CD4-positive, alpha-beta T cell (primary cell): Measurements from ENCODE around the gene HSPB6. TPM values are rescaled to one million over a fixed set of nuclear protein-coding genes. Genes with fewer than 3 reads are reported as not detected.
"Not testable (repeated sequence)": the region's sequence is repeated elsewhere in the genome, so short reads cannot be mapped to it uniquely, and the experiment has no call there.

ENCODE experiments used
- ATAC-seq: fragments of 200-7000 bp; cut with Tn5 transposase; one replicate; pipeline ENCODE4 v1.10.0; 2022; ENCODE audit warnings: mild to moderate bottlenecking; ENCODE audit not compliant: poor library complexity
- CTCF ChIA-PET: fragments of 350-600 bp; sonication (Branson Sonifier 250); formaldehyde crosslinking; loops from one replicate; lab custom pipeline; 2021; ENCODE audit warnings: antibody characterized with exemption, inconsistent platforms; lab: Charles Lee
- POLR2A ChIA-PET: fragments of 350-600 bp; sonication (Branson Sonifier 250); formaldehyde crosslinking; loops from one replicate; lab custom pipeline; 2021; ENCODE audit warnings: antibody characterized with exemption, inconsistent platforms; lab: Charles Lee
- DNase-seq, 14 experiments: peaks; one replicate each; pipeline ENCODE4 v3.0.0-alpha.2; 2013 to 2020; ENCODE audit warnings: mixed read lengths in 2 of 14
- H3K27ac ChIP-seq, 2 donors: one replicate each; pipeline versions ENCODE4 v1.5.1 to v1.7.0; 2013; ENCODE audit warnings: low read length in 2 of 2, low read depth in 1 of 2, mild to moderate bottlenecking in 1 of 2
- H3K27me3 ChIP-seq, 2 experiments: 1 replicate in 1 of 2; 2 replicates in 1 of 2; pipeline versions ENCODE4 v1.6.1 to v1.7.0; 2013; ENCODE audit warnings: low read length in 2 of 2, control low read depth in 1 of 2, mild to moderate bottlenecking in 1 of 2, moderate library complexity in 1 of 2; ENCODE audit not compliant: insufficient read depth in 2 of 2, control insufficient read depth in 1 of 2
- H3K36me3 ChIP-seq: one replicate; pipeline ENCODE4 v1.6.1; 2013; ENCODE audit warnings: low read length, control low read depth; ENCODE audit not compliant: insufficient read depth
- H3K4me1 ChIP-seq: one replicate; pipeline ENCODE4 v1.6.1; 2013; ENCODE audit warnings: low read length, control low read depth; ENCODE audit not compliant: insufficient read depth
- H3K4me3 ChIP-seq: one replicate; pipeline ENCODE4 v1.5.1; 2013; ENCODE audit warnings: mild to moderate bottlenecking, low read length, moderate library complexity
- H3K9me3 ChIP-seq, 2 experiments: 1 replicate in 1 of 2; 2 replicates in 1 of 2; pipeline versions ENCODE4 v1.6.1 to v1.7.0; 2013; ENCODE audit warnings: low read length in 2 of 2, mild to moderate bottlenecking in 2 of 2, control low read depth in 1 of 2, moderate library complexity in 1 of 2; ENCODE audit not compliant: control insufficient read depth in 1 of 2, insufficient read depth in 1 of 2
- H3K27ac Mint-ChIP-seq: one replicate; pipeline ENCODE4 v1.8.0; 2020; ENCODE audit warnings: mixed read lengths
- H3K27me3 Mint-ChIP-seq: one replicate; pipeline ENCODE4 v1.8.0; 2021; ENCODE audit warnings: mixed read lengths
- H3K36me3 Mint-ChIP-seq: one replicate; pipeline ENCODE4 v1.8.0; 2021; ENCODE audit warnings: low read depth, mixed read lengths
- H3K4me1 Mint-ChIP-seq: one replicate; pipeline ENCODE4 v1.8.0; 2021; ENCODE audit warnings: low read depth, mixed read lengths
- H3K4me3 Mint-ChIP-seq: one replicate; pipeline ENCODE4 v1.8.0; 2020; ENCODE audit warnings: mild to moderate bottlenecking, mixed read lengths
- H3K9me3 Mint-ChIP-seq: one replicate; pipeline ENCODE4 v1.8.0; 2020; ENCODE audit warnings: mixed read lengths
- intact Hi-C, 2 experiments: fragments of 100-400 bp; cut with DNase I in 1 of 2; cut with micrococcal nuclease in 1 of 2; formaldehyde crosslinking; loops; one replicate each; pipeline versions ENCODE4 v1.15.1 to v1.9.0; 2023 to 2025; cut with DNase I, micrococcal nuclease
- total RNA-seq, 174 experiments: library from RNA in 2 of 174; stranded (reverse) in 2 of 174; gene quantifications; one replicate each; pipeline ENCODE4 v1.2.3 and lab custom pipeline; 2021 to 2026
- TF ChIP-seq, protein P1 (sequence below): fragments of 200-600 bp; IDR thresholded peaks from one replicate; pipeline ENCODE4 v1.8.0; 2022; ENCODE audit warnings: antibody characterized with exemption, mild to moderate bottlenecking

HSPB6 gene
- total RNA-seq, 2 experiments from 2014 or later, result not detected

DNA sequence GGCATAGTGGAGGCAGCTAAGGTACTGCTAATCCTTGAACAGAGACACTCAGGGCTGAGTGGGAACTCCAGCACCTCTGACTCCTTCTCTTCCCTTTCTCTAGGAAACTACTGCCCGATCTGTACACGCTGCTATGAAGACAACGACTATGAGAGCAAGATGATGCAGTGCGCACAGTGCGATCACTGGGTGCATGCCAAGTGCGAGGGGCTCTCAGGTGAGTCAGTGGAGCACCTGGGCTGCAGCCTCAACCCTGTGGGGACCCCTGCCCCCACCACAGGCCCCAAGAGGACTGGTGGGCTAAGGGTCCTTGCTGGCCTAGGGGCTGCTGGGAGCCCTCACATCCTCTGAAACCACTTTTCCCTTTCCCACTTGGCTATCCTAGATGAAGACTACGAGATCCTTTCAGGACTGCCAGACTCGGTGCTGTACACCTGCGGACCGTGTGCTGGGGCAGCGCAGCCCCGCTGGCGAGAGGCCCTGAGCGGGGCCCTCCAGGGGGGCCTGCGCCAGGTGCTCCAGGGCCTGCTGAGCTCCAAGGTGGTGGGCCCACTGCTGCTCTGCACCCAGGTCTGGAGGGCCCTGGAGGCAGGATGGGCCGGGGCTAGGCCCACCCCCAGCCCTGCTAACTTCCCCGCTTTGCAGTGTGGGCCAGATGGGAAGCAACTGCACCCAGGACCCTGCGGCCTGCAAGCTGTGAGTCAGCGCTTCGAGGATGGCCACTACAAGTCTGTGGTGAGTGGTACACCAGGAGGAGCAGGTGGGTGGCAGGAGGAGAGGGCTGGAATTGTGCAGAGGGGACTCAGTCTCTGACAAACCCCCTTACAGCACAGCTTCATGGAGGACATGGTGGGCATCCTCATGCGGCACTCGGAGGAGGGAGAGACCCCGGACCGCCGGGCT lies 29.5 kb downstream of the HSPB6 start:
- no peaks in the 10 kb centered on the region for H3K9me3 ChIP-seq
- no peaks in the 10 kb centered on the region for H3K4me1 ChIP-seq
- H3K27me3 Mint-ChIP-seq, result no peaks in the 10 kb centered on the region
- H3K9me3 Mint-ChIP-seq, result no peaks in the 10 kb centered on the region
- TF ChIP-seq, protein P1, sequence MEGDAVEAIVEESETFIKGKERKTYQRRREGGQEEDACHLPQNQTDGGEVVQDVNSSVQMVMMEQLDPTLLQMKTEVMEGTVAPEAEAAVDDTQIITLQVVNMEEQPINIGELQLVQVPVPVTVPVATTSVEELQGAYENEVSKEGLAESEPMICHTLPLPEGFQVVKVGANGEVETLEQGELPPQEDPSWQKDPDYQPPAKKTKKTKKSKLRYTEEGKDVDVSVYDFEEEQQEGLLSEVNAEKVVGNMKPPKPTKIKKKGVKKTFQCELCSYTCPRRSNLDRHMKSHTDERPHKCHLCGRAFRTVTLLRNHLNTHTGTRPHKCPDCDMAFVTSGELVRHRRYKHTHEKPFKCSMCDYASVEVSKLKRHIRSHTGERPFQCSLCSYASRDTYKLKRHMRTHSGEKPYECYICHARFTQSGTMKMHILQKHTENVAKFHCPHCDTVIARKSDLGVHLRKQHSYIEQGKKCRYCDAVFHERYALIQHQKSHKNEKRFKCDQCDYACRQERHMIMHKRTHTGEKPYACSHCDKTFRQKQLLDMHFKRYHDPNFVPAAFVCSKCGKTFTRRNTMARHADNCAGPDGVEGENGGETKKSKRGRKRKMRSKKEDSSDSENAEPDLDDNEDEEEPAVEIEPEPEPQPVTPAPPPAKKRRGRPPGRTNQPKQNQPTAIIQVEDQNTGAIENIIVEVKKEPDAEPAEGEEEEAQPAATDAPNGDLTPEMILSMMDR, result no peak
- intact Hi-C loops, result no loop called here
- ATAC-seq, result no peak
- no peak overlapping the region for H3K27ac Mint-ChIP-seq
- ChIA-PET CTCF (no interaction called here), POLR2A (interaction anchor here (0.6 to 1.2 kb wide), 2 partner anchors 9 to 13 kb away, joined by 3 to 5 read pairs; no protein-coding TSS in a partner anchor)
- peaks cover 100% of the 10 kb centered on the region for H3K36me3 ChIP-seq
- peaks cover 92% of the 10 kb centered on the region for H3K36me3 Mint-ChIP-seq
- H3K27ac ChIP-seq, result no peak overlapping the region
- H3K4me1 Mint-ChIP-seq, result no peaks in the 10 kb centered on the region
- H3K4me3 Mint-ChIP-seq, result no peak overlapping the region
- H3K27me3 ChIP-seq, result no peaks in the 10 kb centered on the region
- DNase-seq, result no peak
- no peak overlapping the region for H3K4me3 ChIP-seq

DNA sequence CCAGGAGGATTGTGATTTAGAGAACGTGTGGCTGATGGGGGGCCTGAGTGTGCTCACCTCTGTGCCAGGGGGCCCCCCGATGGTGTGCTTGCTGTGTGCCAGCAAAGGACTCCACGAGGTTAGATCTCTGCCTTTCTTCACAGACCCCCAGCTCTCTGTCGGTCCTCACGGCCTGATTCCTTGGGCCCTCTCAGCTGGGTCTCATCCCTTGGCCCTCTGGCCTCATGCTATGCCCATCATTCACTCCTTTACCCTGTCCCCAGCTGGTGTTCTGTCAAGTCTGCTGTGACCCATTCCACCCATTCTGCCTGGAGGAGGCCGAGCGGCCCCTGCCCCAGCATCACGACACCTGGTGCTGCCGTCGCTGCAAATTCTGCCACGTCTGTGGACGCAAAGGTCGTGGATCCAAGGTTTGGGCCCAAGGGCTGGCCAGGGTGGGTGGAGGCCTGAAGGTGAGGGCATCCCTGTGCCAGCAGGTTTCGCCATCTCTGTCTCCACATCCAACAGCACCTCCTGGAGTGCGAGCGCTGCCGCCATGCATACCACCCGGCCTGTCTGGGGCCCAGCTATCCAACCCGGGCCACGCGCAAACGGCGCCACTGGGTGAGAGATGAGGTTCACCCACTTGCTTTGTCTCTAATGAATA lies 31.5 kb downstream of the HSPB6 start:
- Mint-ChIP-seq H3K27me3 (no peaks in the 10 kb centered on the region), H3K4me1 (peaks cover 6% of the 10 kb centered on the region), H3K27ac (no peak overlapping the region), H3K4me3 (no peak overlapping the region), H3K36me3 (peaks cover 95% of the 10 kb centered on the region), H3K9me3 (no peaks in the 10 kb centered on the region)
- POLR2A ChIA-PET, result no interaction called here
- no peak overlapping the region for H3K27ac ChIP-seq
- H3K9me3 ChIP-seq, result no peaks in the 10 kb centered on the region
- intact Hi-C loops, result no loop called here
- H3K4me3 ChIP-seq, result no peak overlapping the region
- H3K36me3 ChIP-seq, result peaks cover 96% of the 10 kb centered on the region
- TF ChIP-seq, protein P1, result no peak
- no peaks in the 10 kb centered on the region for H3K4me1 ChIP-seq
- H3K27me3 ChIP-seq, result no peaks in the 10 kb centered on the region
- CTCF ChIA-PET, result no interaction called here
- DNase-seq, result no peak
- ATAC-seq, result no peak

DNA sequence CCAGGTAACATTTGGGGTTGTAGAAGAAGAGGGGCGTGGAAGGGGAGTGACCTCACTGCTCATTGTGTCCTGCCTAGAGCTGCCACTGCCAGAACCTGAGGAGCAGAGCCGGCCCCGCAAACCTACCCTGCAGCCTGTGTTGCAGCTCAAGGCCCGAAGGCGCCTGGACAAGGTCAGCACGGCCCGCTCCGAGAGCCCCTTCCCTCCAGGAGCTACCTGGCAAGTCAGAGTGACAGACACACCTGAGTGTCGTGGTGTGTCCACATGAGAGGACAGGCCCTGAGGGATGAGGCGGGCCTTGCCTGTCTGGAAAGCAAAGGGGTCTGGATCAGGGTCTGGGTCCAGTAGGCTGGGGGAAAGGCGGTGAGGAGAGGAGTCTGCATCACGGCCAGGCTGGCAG lies 32.3 kb downstream of the HSPB6 start:
- Mint-ChIP-seq H3K4me3 (no peak overlapping the region), H3K27me3 (no peaks in the 10 kb centered on the region), H3K36me3 (peaks cover 90% of the 10 kb centered on the region), H3K9me3 (no peaks in the 10 kb centered on the region), H3K4me1 (peaks cover 11% of the 10 kb centered on the region), H3K27ac (no peak overlapping the region)
- no peaks in the 10 kb centered on the region for H3K27me3 ChIP-seq
- intact Hi-C loops, result no loop called here
- ChIA-PET POLR2A (no interaction called here), CTCF (no interaction called here)
- no peak for ATAC-seq
- no peak overlapping the region for H3K4me3 ChIP-seq
- peaks cover 96% of the 10 kb centered on the region for H3K36me3 ChIP-seq
- TF ChIP-seq, protein P1, result no peak
- peaks cover 5% of the 10 kb centered on the region for H3K4me1 ChIP-seq
- H3K27ac ChIP-seq, result no peak overlapping the region
- DNase-seq, result no peak
- H3K9me3 ChIP-seq, result no peaks in the 10 kb centered on the region

DNA sequence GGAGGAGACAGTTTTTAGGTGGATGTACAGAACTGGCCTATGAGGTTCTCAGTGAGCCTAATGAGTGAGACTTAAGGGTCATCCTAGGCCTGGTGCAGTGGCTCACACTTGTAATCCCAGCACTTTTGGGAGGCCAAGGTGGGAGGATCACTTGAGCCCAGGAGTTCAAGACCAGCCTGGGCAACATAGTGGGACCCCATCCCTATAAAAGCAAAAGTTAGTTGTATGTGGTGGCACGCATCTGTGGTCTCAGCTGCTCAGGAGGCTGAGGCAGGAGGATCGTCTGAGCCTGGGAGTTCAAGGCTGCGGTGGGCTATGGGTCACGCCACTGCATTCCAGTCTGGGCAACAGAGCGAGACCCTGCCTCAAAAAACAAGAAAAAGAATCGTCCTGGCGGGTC lies 32.7 kb downstream of the HSPB6 start:
- H3K27me3 Mint-ChIP-seq, H3K9me3 Mint-ChIP-seq, CTCF ChIA-PET, H3K4me3 ChIP-seq, intact Hi-C loops, DNase-seq, H3K27me3 ChIP-seq, H3K27ac ChIP-seq, POLR2A ChIA-PET, H3K4me1 ChIP-seq, H3K4me3 Mint-ChIP-seq, H3K27ac Mint-ChIP-seq, H3K9me3 ChIP-seq, ATAC-seq: not testable (repeated sequence)
- H3K36me3 ChIP-seq, result peaks cover 93% of the 10 kb centered on the region
- peaks cover 90% of the 10 kb centered on the region for H3K36me3 Mint-ChIP-seq
- H3K4me1 Mint-ChIP-seq, result peaks cover 15% of the 10 kb centered on the region
